CD14-positive monocyte (primary cell): ENCODE data around the gene ZNF382. TPM values are rescaled to one million over a fixed set of nuclear protein-coding genes. Genes with fewer than 3 reads are reported as not detected.
A peak's percentile ranks its signal among the peaks of the same experiment; 100 is the strongest.

Experiments used
- DNase-seq, 3 donors: peaks; one replicate each; pipeline ENCODE4 v3.0.0-alpha.2; 2011 to 2022
- H2AFZ ChIP-seq: 2 replicates; pipeline ENCODE4 v1.6.0; 2012; ENCODE audit warnings: mild to moderate bottlenecking, low read depth, low read length, inconsistent platforms; ENCODE audit not compliant: insufficient read depth, poor library complexity, severe bottlenecking
- H3K27ac ChIP-seq, 2 donors: 1 replicate in 1 of 2; 2 replicates in 1 of 2; pipeline ENCODE4 v1.5.1; 2012 to 2013; ENCODE audit warnings: low read length in 2 of 2, control low read depth in 1 of 2, inconsistent platforms in 1 of 2, low read depth in 1 of 2, mild to moderate bottlenecking in 1 of 2
- H3K27me3 ChIP-seq, 2 donors: one replicate each; pipeline versions ENCODE4 v1.6.0 to v1.6.1; 2011 to 2013; ENCODE audit warnings: low read length in 2 of 2; ENCODE audit not compliant: control insufficient read depth in 2 of 2, insufficient read depth in 2 of 2
- H3K36me3 ChIP-seq, 2 donors: replicated peaks in 1 of 2; 1 replicate in 1 of 2; 2 replicates in 1 of 2; pipeline versions ENCODE4 v1.5.1 to v1.6.1; 2012 to 2013; ENCODE audit warnings: low read length in 2 of 2, control low read depth in 1 of 2, inconsistent platforms in 1 of 2, mild to moderate bottlenecking in 1 of 2; ENCODE audit not compliant: insufficient read depth in 2 of 2, control insufficient read depth in 1 of 2
- H3K4me1 ChIP-seq, 2 donors: 1 replicate in 1 of 2; 2 replicates in 1 of 2; pipeline versions ENCODE4 v1.5.1 to v1.6.1; 2012 to 2013; ENCODE audit warnings: low read length in 2 of 2, control low read depth in 1 of 2, inconsistent platforms in 1 of 2, mild to moderate bottlenecking in 1 of 2, moderate library complexity in 1 of 2; ENCODE audit not compliant: insufficient read depth in 2 of 2, control insufficient read depth in 1 of 2
- H3K4me2 ChIP-seq: replicated peaks from 2 replicates; pipeline ENCODE3; 2012; ENCODE audit warnings: low read length, moderate library complexity, mild to moderate bottlenecking; ENCODE audit not compliant: poor library complexity, severe bottlenecking; ENCODE audit errors: extremely low read depth
- H3K4me3 ChIP-seq, 3 experiments: fragments of 200-600 bp in 1 of 3; sonication (generic) in 1 of 3; replicated peaks in 1 of 3; 1 replicate in 2 of 3; 2 replicates in 1 of 3; pipeline ENCODE4 v1.5.1; 2011 to 2013; ENCODE audit warnings: low read length in 3 of 3, mild to moderate bottlenecking in 3 of 3, control low read depth in 2 of 3, low read depth in 2 of 3, inconsistent platforms in 1 of 3, moderate library complexity in 1 of 3
- H3K79me2 ChIP-seq: 2 replicates; pipeline ENCODE4 v1.6.0; 2012; ENCODE audit warnings: mild to moderate bottlenecking, control low read depth, inconsistent platforms, low read length, moderate library complexity; ENCODE audit not compliant: insufficient read depth
- H3K9ac ChIP-seq: 2 replicates; pipeline ENCODE4 v1.6.0; 2017; ENCODE audit warnings: low read length, mild to moderate bottlenecking; ENCODE audit not compliant: insufficient read depth, poor library complexity, severe bottlenecking
- H3K9me3 ChIP-seq, 2 donors: replicated peaks in 1 of 2; 1 replicate in 1 of 2; 2 replicates in 1 of 2; pipeline versions ENCODE4 v1.5.1 to v1.6.1; 2012 to 2013; ENCODE audit warnings: low read length in 2 of 2, control low read depth in 1 of 2; ENCODE audit not compliant: control insufficient read depth in 1 of 2, insufficient read depth in 1 of 2
- H4K20me1 ChIP-seq: 2 replicates; pipeline ENCODE4 v1.6.0; 2012; ENCODE audit warnings: mild to moderate bottlenecking, low read length, control low read depth, moderate library complexity; ENCODE audit not compliant: insufficient read depth
- H3K27ac Mint-ChIP-seq, 7 donors: one replicate each; pipeline ENCODE4 v1.8.0; 2020; ENCODE audit warnings: mild to moderate bottlenecking in 7 of 7, mixed read lengths in 7 of 7, moderate library complexity in 6 of 7, inconsistent platforms in 2 of 7
- H3K27me3 Mint-ChIP-seq, 3 donors: one replicate each; pipeline ENCODE4 v1.8.0; 2021 to 2022; ENCODE audit warnings: low read depth in 3 of 3, mild to moderate bottlenecking in 3 of 3, mixed read lengths in 3 of 3, moderate library complexity in 3 of 3, inconsistent platforms in 1 of 3
- H3K36me3 Mint-ChIP-seq, 2 donors: one replicate each; pipeline ENCODE4 v1.8.0; 2020; ENCODE audit warnings: mixed read lengths in 2 of 2, inconsistent platforms in 1 of 2, mild to moderate bottlenecking in 1 of 2
- H3K4me1 Mint-ChIP-seq: one replicate; pipeline ENCODE4 v1.8.0; 2020; ENCODE audit warnings: mild to moderate bottlenecking, mixed read lengths
- H3K4me3 Mint-ChIP-seq, 2 donors: one replicate each; pipeline ENCODE4 v1.8.0; 2020; ENCODE audit warnings: mild to moderate bottlenecking in 2 of 2, mixed read lengths in 2 of 2, moderate library complexity in 1 of 2
- H3K9me3 Mint-ChIP-seq, 7 donors: one replicate each; pipeline ENCODE4 v1.8.0; 2020 to 2022; ENCODE audit warnings: mixed read lengths in 7 of 7, mild to moderate bottlenecking in 6 of 7, moderate library complexity in 6 of 7, inconsistent platforms in 2 of 7
- CTCF ChIP-seq: fragments of 200-600 bp; IDR thresholded peaks from one replicate; pipeline ENCODE4 v1.8.0; 2022; ENCODE audit warnings: antibody characterized with exemption, mild to moderate bottlenecking
- WGBS: methylation state at CpG from one replicate; pipeline ENCODE4 v1.1.5; 2013; ENCODE audit warnings: missing lambda C conversion rate; ENCODE audit not compliant: insufficient coverage; 5-methylcytosine and 5-hydroxymethylcytosine counted together
- intact Hi-C, 2 donors: fragments of 100-400 bp; cut with micrococcal nuclease; formaldehyde crosslinking; loops; one replicate each; pipeline versions ENCODE4 v1.15.0 to v1.15.1; 2023
- polyA plus RNA-seq, 3 donors: library from polyadenylated mRNA; depleted of rRNA in 1 of 3; unstranded in 2 of 3; stranded (reverse) in 1 of 3; fragments of 300-500 nt in 2 of 3; fragments of >200 nt in 1 of 3; fragmentation: Illumina TruSeq in 2 of 3; gene quantifications; 1 replicate in 2 of 3; 2 replicates in 1 of 3; pipeline ENCODE4 v1.2.3, GENCODE V29; 2012 to 2021

The ZNF382 gene
- polyA plus RNA-seq, 3 donors = 0.37 to 0.63 TPM; not detected in 1

GRCh38 chr19:36627057-36627456 lies 21.9 kb downstream of the ZNF382 start:
- Mint-ChIP-seq H3K4me1 (no peaks in the 10 kb centered on the region), H3K27me3 (peaks cover 0 to 2% (median 0%) of the 10 kb centered on the region in 3 donors), H3K9me3 (peaks cover 30 to 87% (median 82%) of the 10 kb centered on the region in 7 donors), H3K4me3 (no peak overlapping the region), H3K27ac (no peak overlapping the region), H3K36me3 (peaks cover 0 to 3% of the 10 kb centered on the region in 2 donors)
- no peak for TF ChIP-seq CTCF
- no peaks in the 10 kb centered on the region for H3K27me3 ChIP-seq
- no peak overlapping the region for H3K27ac ChIP-seq
- H2AFZ ChIP-seq = no peak overlapping the region
- peaks cover 65 to 98% of the 10 kb centered on the region in 2 donors for H3K9me3 ChIP-seq
- no peaks in the 10 kb centered on the region for H3K79me2 ChIP-seq
- no peak overlapping the region for H3K4me2 ChIP-seq
- intact Hi-C loops = no loop called here
- peak overlapping the region in 1 of 3 experiments; percentile 7 for H3K4me3 ChIP-seq
- no peaks in the 10 kb centered on the region for H3K4me1 ChIP-seq
- no peak for DNase-seq
- H4K20me1 ChIP-seq = no peaks in the 10 kb centered on the region
- H3K36me3 ChIP-seq = no peaks in the 10 kb centered on the region
- WGBS = no CpG with 5 or more reads among the region's 5 CpGs
- H3K9ac ChIP-seq = no peak overlapping the region

GRCh38 chr19:36635342-36635741 lies 30.2 kb downstream of the ZNF382 start:
- H3K9me3 ChIP-seq = peaks cover 69 to 100% of the 10 kb centered on the region in 2 donors
- H3K4me3 ChIP-seq = no peak overlapping the region
- no peak overlapping the region for H3K9ac ChIP-seq
- Mint-ChIP-seq H3K36me3 (peaks cover 4 to 9% of the 10 kb centered on the region in 2 donors), H3K4me3 (no peak overlapping the region), H3K27ac (no peak overlapping the region), H3K27me3 (no peaks in the 10 kb centered on the region), H3K9me3 (peaks cover 46 to 93% (median 86%) of the 10 kb centered on the region in 7 donors), H3K4me1 (no peaks in the 10 kb centered on the region)
- no peaks in the 10 kb centered on the region for H3K79me2 ChIP-seq
- no peak overlapping the region for H3K4me2 ChIP-seq
- 78% methylated on average over 1 of the region's 2 CpGs for WGBS
- H3K27ac ChIP-seq = no peak overlapping the region
- TF ChIP-seq CTCF = no peak
- peaks cover 0 to 18% of the 10 kb centered on the region in 2 donors for H3K36me3 ChIP-seq
- H3K27me3 ChIP-seq = no peaks in the 10 kb centered on the region
- H4K20me1 ChIP-seq = no peaks in the 10 kb centered on the region
- H2AFZ ChIP-seq = no peak overlapping the region
- intact Hi-C loops = no loop called here
- DNase-seq = no peak
- H3K4me1 ChIP-seq = no peaks in the 10 kb centered on the region
